GM18502 (cell line): ENCODE measurements around the gene ACSL5.
"Not testable (repeated sequence)": the region's sequence is repeated elsewhere in the genome, so short reads cannot be mapped to it uniquely, and the experiment has no call there.

Source experiments
- ATAC-seq: cut with Tn5 transposase; IDR thresholded peaks from one replicate; pipeline ENCODE4 v1.9.1; 2021; ENCODE audit warnings: mild to moderate bottlenecking; ENCODE audit not compliant: unreplicated experiment, poor library complexity

Gene ACSL5

GRCh38 chr10:112348759-112349158, 25.2 kb upstream of the ACSL5 start:
- ATAC-seq = no peak

GRCh38 chr10:112349521-112350085, 24.3 kb upstream of the ACSL5 start:
- ATAC-seq = no peak

- ATAC-seq = no peak
Measured at GRCh38 chr10:112351146-112351545, 22.8 kb upstream of the ACSL5 start.

- no peak for ATAC-seq
Measured at GRCh38 chr10:112352044-112352443, 21.9 kb upstream of the ACSL5 start.

- ATAC-seq = no peak
Measured at GRCh38 chr10:112353046-112353445, 20.9 kb upstream of the ACSL5 start.

- ATAC-seq = no peak
Measured at GRCh38 chr10:112356686-112357085, 17.2 kb upstream of the ACSL5 start.

- ATAC-seq = no peak
Measured at GRCh38 chr10:112359606-112360307, 14.2 kb upstream of the ACSL5 start.

- ATAC-seq = no peak
Measured at GRCh38 chr10:112360308-112361270, 13.3 kb upstream of the ACSL5 start.

- ATAC-seq = no peak
Measured at GRCh38 chr10:112361951-112362751, 11.8 kb upstream of the ACSL5 start.

GRCh38 chr10:112362833-112363232, 11.1 kb upstream of the ACSL5 start:
- ATAC-seq = no peak

- ATAC-seq = no peak
Measured at GRCh38 chr10:112363696-112364688, 9.9 kb upstream of the ACSL5 start.

GRCh38 chr10:112365014-112365432, 8.9 kb upstream of the ACSL5 start:
- no peak for ATAC-seq

- no peak for ATAC-seq
Measured at GRCh38 chr10:112365451-112365850, 8.5 kb upstream of the ACSL5 start.

GRCh38 chr10:112366992-112367391, 6.9 kb upstream of the ACSL5 start:
- no peak for ATAC-seq

- no peak for ATAC-seq
Measured at GRCh38 chr10:112367516-112367915, 6.4 kb upstream of the ACSL5 start.

GRCh38 chr10:112369495-112370423, 4.2 kb upstream of the ACSL5 start:
- ATAC-seq = peak; percentile 97

- ATAC-seq = no peak
Measured at GRCh38 chr10:112370424-112370819, 3.5 kb upstream of the ACSL5 start.

GRCh38 chr10:112371326-112371725, 2.6 kb upstream of the ACSL5 start:
- ATAC-seq = not testable (repeated sequence)
